GM06990 (cell line): ENCODE data around the gene ARG2.
"Not testable (repeated sequence)": the region's sequence is repeated elsewhere in the genome, so short reads cannot be mapped to it uniquely, and the experiment has no call there.

ENCODE experiments used
- DNase-seq: peaks from one replicate; pipeline ENCODE4 v3.0.0-alpha.2; 2011; ENCODE audit not compliant: insufficient read length; ENCODE audit errors: extremely low read depth
- H3K27me3 ChIP-seq: replicated peaks from 2 replicates; pipeline ENCODE4 v1.6.0; 2011; ENCODE audit warnings: low read length; ENCODE audit not compliant: control insufficient read depth, insufficient read depth
- H3K36me3 ChIP-seq: 2 replicates; pipeline ENCODE4 v1.5.1; 2011; ENCODE audit warnings: low read length; ENCODE audit not compliant: control insufficient read depth, insufficient read depth
- H3K4me3 ChIP-seq: replicated peaks from 2 replicates; pipeline ENCODE4 v1.5.1; 2011; ENCODE audit warnings: low read depth, mild to moderate bottlenecking, control low read depth, low read length
- TF ChIP-seq, protein P1 (sequence below): IDR thresholded peaks from 2 replicates; pipeline ENCODE4 v1.5.1; 2011; ENCODE audit warnings: low read length, control low read depth, mild to moderate bottlenecking, inconsistent platforms; ENCODE audit not compliant: insufficient read depth, poor library complexity, severe bottlenecking

The ARG2 gene

DNA sequence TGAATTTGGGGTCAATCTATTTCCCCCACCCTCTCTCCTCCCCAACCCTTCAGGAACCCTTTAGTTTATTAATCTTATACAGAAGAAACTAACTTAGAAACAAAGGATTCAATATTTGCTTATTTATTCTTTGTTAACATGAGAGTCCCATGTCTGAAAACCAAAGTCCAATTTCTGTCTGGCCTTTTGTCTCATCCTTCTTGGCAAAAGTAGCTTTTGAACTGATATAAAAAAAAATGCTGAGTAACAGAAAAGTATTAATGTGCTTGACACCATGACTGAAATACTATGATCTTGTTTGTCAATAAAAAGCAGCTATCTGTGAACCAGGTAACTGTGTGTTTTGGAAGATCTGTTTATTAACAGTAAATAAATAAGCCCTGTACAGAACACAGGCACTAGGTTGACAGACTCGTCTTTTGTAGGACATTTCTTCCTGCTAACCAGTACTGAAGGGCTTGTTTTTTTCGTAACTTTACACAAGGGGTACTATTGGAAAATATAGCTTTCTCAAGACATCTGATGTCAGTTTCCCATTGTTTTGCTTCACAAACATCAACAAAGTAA lies 30.4 kb upstream of the ARG2 start:
- no peak for DNase-seq
- TF ChIP-seq, protein P1, sequence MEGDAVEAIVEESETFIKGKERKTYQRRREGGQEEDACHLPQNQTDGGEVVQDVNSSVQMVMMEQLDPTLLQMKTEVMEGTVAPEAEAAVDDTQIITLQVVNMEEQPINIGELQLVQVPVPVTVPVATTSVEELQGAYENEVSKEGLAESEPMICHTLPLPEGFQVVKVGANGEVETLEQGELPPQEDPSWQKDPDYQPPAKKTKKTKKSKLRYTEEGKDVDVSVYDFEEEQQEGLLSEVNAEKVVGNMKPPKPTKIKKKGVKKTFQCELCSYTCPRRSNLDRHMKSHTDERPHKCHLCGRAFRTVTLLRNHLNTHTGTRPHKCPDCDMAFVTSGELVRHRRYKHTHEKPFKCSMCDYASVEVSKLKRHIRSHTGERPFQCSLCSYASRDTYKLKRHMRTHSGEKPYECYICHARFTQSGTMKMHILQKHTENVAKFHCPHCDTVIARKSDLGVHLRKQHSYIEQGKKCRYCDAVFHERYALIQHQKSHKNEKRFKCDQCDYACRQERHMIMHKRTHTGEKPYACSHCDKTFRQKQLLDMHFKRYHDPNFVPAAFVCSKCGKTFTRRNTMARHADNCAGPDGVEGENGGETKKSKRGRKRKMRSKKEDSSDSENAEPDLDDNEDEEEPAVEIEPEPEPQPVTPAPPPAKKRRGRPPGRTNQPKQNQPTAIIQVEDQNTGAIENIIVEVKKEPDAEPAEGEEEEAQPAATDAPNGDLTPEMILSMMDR: no peak

DNA sequence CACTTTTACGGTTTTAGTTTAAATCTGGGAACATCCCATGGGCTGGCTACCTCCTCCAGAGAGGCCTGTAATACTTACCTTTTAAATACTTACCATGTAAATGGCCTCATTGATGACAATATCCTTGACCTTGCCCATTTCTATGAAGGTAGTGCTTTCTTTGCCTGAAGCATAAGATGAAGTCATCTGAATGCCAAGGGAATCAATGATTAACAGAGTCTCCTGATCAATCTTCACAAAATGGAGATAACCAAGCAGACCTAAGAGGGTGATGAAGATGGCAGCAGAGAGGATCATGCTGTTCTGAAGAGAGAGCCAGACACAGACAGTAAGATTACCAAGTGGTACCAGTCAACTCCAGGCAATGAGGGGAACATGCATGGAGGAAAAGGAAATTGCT lies 26.1 kb upstream of the ARG2 start:
- not testable (repeated sequence) for H3K4me3 ChIP-seq, DNase-seq, H3K36me3 ChIP-seq, H3K27me3 ChIP-seq

More for the DNA sequence above, 30.4 kb upstream of the ARG2 start:
- peaks cover 4% of the 10 kb centered on the region for H3K36me3 ChIP-seq
- no peak overlapping the region for H3K4me3 ChIP-seq
- no peaks in the 10 kb centered on the region for H3K27me3 ChIP-seq

DNA sequence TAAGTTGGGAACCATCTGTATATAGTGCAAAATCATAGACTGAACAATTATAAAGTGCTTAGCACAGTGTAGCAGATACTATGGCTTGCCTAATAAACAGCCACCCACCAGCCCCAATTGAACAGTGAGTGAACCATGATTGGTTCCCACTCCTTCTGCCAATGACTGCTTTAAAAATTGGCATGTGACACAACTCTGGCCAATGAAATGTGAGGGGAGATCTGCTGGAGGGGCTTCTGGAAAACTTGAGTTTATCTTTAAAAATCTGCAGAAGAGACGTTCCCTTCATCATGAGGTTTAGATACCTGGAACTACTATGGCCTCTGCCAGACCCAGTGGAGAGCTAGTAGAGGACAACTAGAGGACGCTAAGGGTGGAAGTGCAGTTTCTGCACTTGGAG lies 24.3 kb upstream of the ARG2 start:
- Histone ChIP-seq H3K36me3 (peaks cover 2% of the 10 kb centered on the region; the same call in 1 of the 2 replicates), H3K27me3 (no peaks in the 10 kb centered on the region), H3K4me3 (no peak overlapping the region)
- DNase-seq: no peak
- TF ChIP-seq, protein P1: no peak

DNA sequence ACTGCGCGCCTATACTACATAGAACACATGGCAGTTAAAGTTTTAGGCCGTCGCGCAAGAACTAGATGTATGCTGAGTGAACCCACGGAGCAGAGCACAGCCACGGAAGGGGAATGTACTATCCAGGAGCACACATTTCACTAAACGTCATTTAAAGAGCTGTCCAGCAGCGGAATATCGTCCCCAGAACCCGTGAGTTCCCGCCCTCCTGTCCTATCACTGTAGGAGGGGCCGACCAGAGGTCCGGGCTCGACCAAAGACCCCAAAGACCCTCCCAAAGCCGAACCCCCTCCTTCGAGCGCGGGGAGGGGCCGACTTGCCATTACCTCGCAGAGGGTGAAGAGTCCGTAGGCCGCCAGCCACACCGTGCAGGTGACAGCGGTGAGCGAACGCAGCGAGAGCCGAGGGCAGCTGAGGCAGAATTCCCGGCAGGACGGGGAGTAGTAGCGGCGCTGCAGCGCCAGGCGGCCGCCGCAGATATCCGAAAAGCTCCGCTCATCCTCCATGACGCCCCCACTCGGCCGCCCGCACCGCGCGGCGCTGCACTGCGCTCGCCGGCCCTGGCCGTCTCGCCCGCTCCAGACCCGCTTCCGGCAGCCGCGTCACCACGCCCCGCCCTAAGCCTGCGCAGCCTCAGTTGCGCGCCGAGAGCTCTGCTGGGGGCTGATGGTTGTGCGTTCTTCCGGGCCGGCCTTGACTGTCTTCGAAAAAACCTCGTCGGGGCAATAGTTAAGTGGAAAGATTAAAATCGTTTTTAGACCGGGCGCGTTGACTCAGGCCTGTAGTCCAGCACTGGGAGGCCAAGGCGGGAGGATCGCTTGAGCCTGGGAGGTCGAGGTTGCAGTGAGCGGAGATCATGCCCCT lies 19.8 kb upstream of the ARG2 start, which contains the start of gene PIGH:
Gene PIGH (minus strand): TSS at position 571 of the 864 bp plus-strand sequence. CDS start 65 bp downstream, at position 506.
- peak within 1 kb of the TSS; percentile 90 for H3K4me3 ChIP-seq
- peaks cover 2% of the 10 kb centered on the region; the same call in 1 of the 2 replicates for H3K36me3 ChIP-seq
- TF ChIP-seq, protein P1: peak; percentile 56
- peak; percentile 95 for DNase-seq
- no peaks in the 10 kb centered on the region for H3K27me3 ChIP-seq

DNA sequence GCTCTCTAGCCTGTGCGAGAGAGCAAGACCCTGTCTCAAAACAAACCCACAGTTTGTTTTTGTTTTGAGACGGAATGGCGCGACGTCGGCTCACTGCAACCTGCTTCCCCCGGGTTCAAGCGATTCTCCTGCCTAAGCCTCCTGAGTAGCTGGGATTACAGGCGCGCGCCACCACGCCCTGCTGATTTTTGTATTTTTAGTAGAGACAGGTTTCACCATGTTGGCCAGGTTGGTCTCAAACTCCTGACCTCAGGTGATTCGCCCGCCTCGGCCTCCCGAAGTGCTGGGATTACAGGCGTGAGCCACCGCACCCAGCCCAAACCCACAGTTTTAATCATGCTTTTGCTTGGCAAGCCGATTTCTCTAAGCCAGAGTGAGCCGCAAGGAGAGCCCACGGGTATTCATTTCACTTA lies 19.2 kb upstream of the ARG2 start:
- peak overlapping the region; percentile 90 for H3K4me3 ChIP-seq
- not testable (repeated sequence) for H3K36me3 ChIP-seq, H3K27me3 ChIP-seq, DNase-seq

DNA sequence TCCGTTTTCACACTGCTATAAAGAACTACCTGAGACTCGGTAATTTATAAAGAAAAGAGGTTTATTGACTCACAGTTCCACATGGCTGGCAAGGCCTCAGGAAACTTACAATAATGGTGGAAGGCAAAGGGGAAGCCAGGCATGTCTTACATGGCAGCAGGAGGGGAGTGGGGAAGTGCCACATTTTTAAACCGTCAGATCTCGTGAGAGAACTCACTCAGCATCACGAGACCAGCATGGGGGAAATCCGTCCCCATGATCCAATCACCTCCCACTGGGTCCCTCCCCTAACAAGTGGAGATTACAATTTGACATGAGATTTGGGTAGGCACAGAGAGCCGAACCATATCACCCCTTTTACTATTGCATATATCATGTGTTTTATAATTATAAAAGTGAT lies 17.6 kb upstream of the ARG2 start:
- no peak for DNase-seq
- TF ChIP-seq, protein P1: no peak
- H3K27me3 ChIP-seq: no peaks in the 10 kb centered on the region
- no peaks in the 10 kb centered on the region for H3K36me3 ChIP-seq
- no peak overlapping the region for H3K4me3 ChIP-seq
